C4-2B (cell line): Measurements from ENCODE around the gene NSMF.

ENCODE experiments used
- ZFX ChIP-seq: fragments of 450-650 bp; IDR thresholded peaks from 2 replicates; pipeline ENCODE4 v1.6.1; 2017
- TF ChIP-seq, protein P1 (sequence below): fragments of 450-650 bp; conservative IDR thresholded peaks from 2 replicates; pipeline ENCODE4 v1.5.1; 2017; ENCODE audit warnings: mild to moderate bottlenecking

DNA sequence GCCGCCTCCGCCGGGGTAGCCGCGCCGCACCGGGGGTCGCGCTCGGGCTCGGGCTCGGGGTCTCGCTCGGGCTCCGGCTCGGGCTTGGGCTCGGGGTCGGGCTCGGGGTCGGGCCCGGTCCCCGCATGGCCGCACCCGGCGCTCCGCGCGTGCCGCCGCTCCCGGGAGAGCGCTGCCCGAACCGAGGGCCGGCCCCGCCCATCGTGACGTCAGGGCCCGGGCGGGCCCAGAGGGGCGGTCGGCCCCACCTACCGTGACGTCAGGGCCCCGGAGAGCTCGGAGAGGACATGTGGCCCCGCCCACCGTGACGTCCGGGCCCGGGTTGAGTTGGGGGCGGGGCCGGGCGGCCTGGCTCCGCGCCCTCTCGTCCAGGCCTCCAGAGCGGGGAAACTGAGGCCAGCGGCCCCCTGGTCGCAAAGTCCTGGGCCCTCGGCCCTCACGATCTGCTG lies at the start of gene NSMF:
- TF ChIP-seq, protein P1, sequence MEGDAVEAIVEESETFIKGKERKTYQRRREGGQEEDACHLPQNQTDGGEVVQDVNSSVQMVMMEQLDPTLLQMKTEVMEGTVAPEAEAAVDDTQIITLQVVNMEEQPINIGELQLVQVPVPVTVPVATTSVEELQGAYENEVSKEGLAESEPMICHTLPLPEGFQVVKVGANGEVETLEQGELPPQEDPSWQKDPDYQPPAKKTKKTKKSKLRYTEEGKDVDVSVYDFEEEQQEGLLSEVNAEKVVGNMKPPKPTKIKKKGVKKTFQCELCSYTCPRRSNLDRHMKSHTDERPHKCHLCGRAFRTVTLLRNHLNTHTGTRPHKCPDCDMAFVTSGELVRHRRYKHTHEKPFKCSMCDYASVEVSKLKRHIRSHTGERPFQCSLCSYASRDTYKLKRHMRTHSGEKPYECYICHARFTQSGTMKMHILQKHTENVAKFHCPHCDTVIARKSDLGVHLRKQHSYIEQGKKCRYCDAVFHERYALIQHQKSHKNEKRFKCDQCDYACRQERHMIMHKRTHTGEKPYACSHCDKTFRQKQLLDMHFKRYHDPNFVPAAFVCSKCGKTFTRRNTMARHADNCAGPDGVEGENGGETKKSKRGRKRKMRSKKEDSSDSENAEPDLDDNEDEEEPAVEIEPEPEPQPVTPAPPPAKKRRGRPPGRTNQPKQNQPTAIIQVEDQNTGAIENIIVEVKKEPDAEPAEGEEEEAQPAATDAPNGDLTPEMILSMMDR, result no peak
- peak; percentile 51; the same call in 1 of the 2 replicates for TF ChIP-seq ZFX
